K562 (cell line): ENCODE results near the gene PRXL2B. TPM values are rescaled to one million over a fixed set of nuclear protein-coding genes. Genes with fewer than 3 reads are reported as not detected.

Experiments
- ARID1B ChIP-seq: fragments of 450-650 bp; IDR thresholded peaks from 2 replicates; pipeline ENCODE4 v1.6.1; 2016; ENCODE audit warnings: antibody characterized with exemption, mild to moderate bottlenecking, inconsistent platforms
- CEBPB ChIP-seq: fragments of 450-650 bp; IDR thresholded peaks from 2 replicates; pipeline ENCODE4 v1.6.1; 2016; ENCODE audit warnings: missing genetic modification characterization, missing compliant biosample characterization
- CEBPG ChIP-seq, 3 experiments: fragments of 200-800 bp in 1 of 3; sonication (Bioruptor generic) in 1 of 3; sonication (generic) in 1 of 3; formaldehyde crosslinking in 1 of 3; IDR thresholded peaks in 2 of 3; conservative IDR thresholded peaks in 1 of 3; 2 replicates each; pipeline versions ENCODE4 v1.6.1 to v1.8.0; 2016 to 2022; ENCODE audit warnings: missing compliant biosample characterization in 2 of 3, missing genetic modification characterization in 2 of 3, mild to moderate bottlenecking in 1 of 3, missing genetic modification reagents in 1 of 3
- COPS2 ChIP-seq: fragments of 450-650 bp; conservative IDR thresholded peaks from 2 replicates; pipeline ENCODE4 v1.6.1; 2016; ENCODE audit warnings: mild to moderate bottlenecking, moderate library complexity
- DACH1 ChIP-seq: fragments of 450-650 bp; IDR thresholded peaks from 2 replicates; pipeline ENCODE4 v1.6.1; 2018; ENCODE audit not compliant: partially characterized antibody
- FOXP1 ChIP-seq: sonication (generic); formaldehyde crosslinking; IDR thresholded peaks from 2 replicates; pipeline ENCODE4 v1.8.0; 2022; ENCODE audit warnings: mild to moderate bottlenecking, missing genetic modification reagents
- GABPB2 ChIP-seq: fragments of 250-450 bp; sonication (Bioruptor Pico); conservative IDR thresholded peaks from 2 replicates; pipeline ENCODE4 v1.5.1; 2021; ENCODE audit warnings: mild to moderate bottlenecking
- KAT7 ChIP-seq: sonication (generic); formaldehyde crosslinking; IDR thresholded peaks from 2 replicates; pipeline ENCODE4 v1.8.0; 2022; ENCODE audit warnings: missing genetic modification reagents, mild to moderate bottlenecking, borderline replicate concordance
- KDM5B ChIP-seq: fragments of 200-600 bp; sonication (generic); IDR thresholded peaks from 2 replicates; pipeline ENCODE4 v1.6.1; 2012; ENCODE audit warnings: low read depth, mild to moderate bottlenecking, moderate library complexity, low read length, control low read depth, inconsistent platforms; ENCODE audit not compliant: insufficient replicate concordance
- SMAD3 ChIP-seq: fragments of 450-650 bp; formaldehyde crosslinking; conservative IDR thresholded peaks from 2 replicates; pipeline ENCODE4 v1.4.0; 2020; ENCODE audit warnings: mild to moderate bottlenecking
- TEAD1 ChIP-seq, 2 experiments: fragments of 450-650 bp in 1 of 2; sonication (generic) in 1 of 2; formaldehyde crosslinking; IDR thresholded peaks; 2 replicates each; pipeline versions ENCODE4 v1.4.0 to v1.8.0; 2020 to 2022; ENCODE audit warnings: mild to moderate bottlenecking in 2 of 2, missing genetic modification reagents in 1 of 2
- TEAD4 ChIP-seq, 2 experiments: sonication (generic) in 1 of 2; formaldehyde crosslinking in 1 of 2; IDR thresholded peaks; 2 replicates each; pipeline versions ENCODE4 v1.6.1 to v1.8.0; 2012 to 2022; ENCODE audit warnings: borderline replicate concordance in 1 of 2, inconsistent platforms in 1 of 2, low read length in 1 of 2, mild to moderate bottlenecking in 1 of 2, missing genetic modification reagents in 1 of 2
- YY1 ChIP-seq, 3 experiments: IDR thresholded peaks; 2 replicates each; pipeline ENCODE4 v1.6.1; 2011; ENCODE audit warnings: low read length in 2 of 3, mild to moderate bottlenecking in 2 of 3, moderate library complexity in 2 of 3, borderline replicate concordance in 1 of 3, control low read depth in 1 of 3, low read depth in 1 of 3; ENCODE audit not compliant: insufficient read depth in 3 of 3, insufficient replicate concordance in 2 of 3, control insufficient read depth in 1 of 3, insufficient read length in 1 of 3; ENCODE audit errors: extremely low read depth in 1 of 3
- ZSCAN32 ChIP-seq: fragments of 450-650 bp; formaldehyde crosslinking; IDR thresholded peaks from 2 replicates; pipeline ENCODE4 v1.4.0; 2020; ENCODE audit warnings: mild to moderate bottlenecking, moderate library complexity
- polyA plus RNA-seq, 8 experiments: library from polyadenylated mRNA; depleted of rRNA in 4 of 8; stranded (reverse) in 5 of 8; unstranded in 3 of 8; fragments of >200 nt; fragmentation: Nextera tagmentation in 2 of 8; fragmentation: Illumina TruSeq in 1 of 8; extraction: Ambion mirVana in 2 of 8; extraction: Trizol in 1 of 8; gene quantifications; 2 replicates each; pipeline versions ENCODE4 v1.2.1 to v1.2.3, GENCODE V29; 2011 to 2014; ENCODE audit warnings: inconsistent platforms in 1 of 8, missing spikeins in 1 of 8
- total RNA-seq, 7 experiments: library from RNA; depleted of rRNA in 6 of 7; stranded (reverse); fragments of >200 nt in 6 of 7; fragmentation: Illumina TruSeq in 2 of 7; extraction: Trizol in 2 of 7; gene quantifications; 2 replicates each; pipeline versions ENCODE4 v1.2.1 to v1.2.3, GENCODE V29; 2011 to 2021; ENCODE audit warnings: low replicate concordance in 1 of 7
- TF ChIP-seq, protein P1 (sequence below): fragments of 250-450 bp; sonication (Bioruptor Pico); IDR thresholded peaks from 2 replicates; pipeline ENCODE4 v1.9.0; 2021; ENCODE audit warnings: mild to moderate bottlenecking
- TF ChIP-seq, protein P2 (sequence below): sonication (generic); formaldehyde crosslinking; IDR thresholded peaks from 2 replicates; pipeline ENCODE4 v1.8.1; 2023; ENCODE audit warnings: mild to moderate bottlenecking, missing genetic modification reagents
- TF ChIP-seq, protein P3 (sequence below): fragments of 250-450 bp; sonication (Bioruptor Pico); IDR thresholded peaks from 2 replicates; pipeline ENCODE4 v1.4.0; 2020; ENCODE audit warnings: borderline replicate concordance
- TF ChIP-seq, protein P4 (sequence below): fragments of 150-350 bp; conservative IDR thresholded peaks from 2 replicates; pipeline ENCODE4 v1.6.1; 2014; ENCODE audit warnings: low read length

PRXL2B gene
- total and polyA plus RNA-seq, 9 of the 15 experiments (the other 6 are each of a cell fraction or from before 2014, with no cell fraction given), result 0.99 to 25.3 (median 11.8) TPM

DNA sequence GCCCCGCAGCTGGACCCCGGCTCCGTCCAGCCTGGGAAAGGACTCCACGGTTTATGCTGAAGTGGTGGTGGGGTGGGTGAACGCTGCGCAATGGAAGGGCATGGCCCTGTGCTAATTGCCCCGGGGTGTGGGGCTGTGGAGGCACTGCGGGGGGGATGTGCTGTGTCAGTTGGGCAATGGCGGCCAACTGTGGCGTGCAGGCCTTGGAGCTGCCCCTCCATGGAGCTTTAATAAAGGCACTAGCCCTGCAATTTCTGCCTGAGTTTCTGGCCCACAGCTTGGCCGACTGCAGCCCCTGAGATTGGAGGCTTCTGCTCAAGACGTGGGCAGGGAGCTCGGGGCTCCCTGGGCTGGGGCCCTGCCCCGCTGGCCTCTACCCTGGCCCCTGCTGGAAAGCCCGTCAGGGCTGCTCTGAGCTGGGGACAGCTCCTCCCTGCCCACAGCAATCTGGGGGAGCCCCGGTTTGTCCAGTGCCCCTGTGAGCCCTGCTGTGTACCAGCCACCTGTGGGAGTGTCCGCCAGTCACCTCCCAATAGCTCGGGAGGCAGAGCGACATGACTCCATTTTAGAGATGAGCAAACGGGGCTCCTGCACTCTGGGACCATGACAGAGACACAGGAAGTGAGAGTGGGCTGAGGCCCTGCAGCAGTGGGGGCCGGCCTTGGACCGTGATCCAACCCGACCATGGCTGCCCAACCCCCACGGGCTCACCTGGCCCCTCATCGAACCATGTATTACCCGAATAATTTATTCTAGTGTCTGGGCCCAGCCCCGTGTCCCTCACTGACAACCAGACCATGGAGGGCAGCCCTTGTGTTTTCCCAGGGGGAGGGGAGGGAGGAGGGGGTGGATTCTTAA lies 39.1 kb upstream of the PRXL2B start (continued):
- TF ChIP-seq DACH1 (no peak), GABPB2 (no peak), ZSCAN32 (CRISPR knock-in tag) (no peak), ARID1B (no peak), FOXP1 (no peak), TEAD4 (IDR thresholded peaks at IDR 0.05; ENCODE audit: low read length) (no peak; the same call in 1 of the 2 replicates), TEAD4 (CRISPR knock-in tag; IDR thresholded peaks at IDR 0.05; ENCODE audit: borderline replicate concordance) (no peak), KDM5B (peak; percentile 64), KAT7 (CRISPR knock-in tag) (no peak), CEBPB (tag) (0 out of 2 replicates have a peak, but pooled peaks have one; percentile 36), YY1 (IDR thresholded peaks at IDR 0.05; ENCODE audit: borderline replicate concordance in 1 of 3, control insufficient read depth in 1 of 3, extremely low read depth in 1 of 3, insufficient read depth in 3 of 3, insufficient read length in 1 of 3, insufficient replicate concordance in 2 of 3, low read depth in 1 of 3, low read length in 2 of 3) (peak; percentile 44 to 85 (median 50)), CEBPG (CRISPR knock-in tag; IDR thresholded peaks at IDR 0.05) (no peak), CEBPG (tag; conservative IDR thresholded peaks at IDR 0.05 in 1 of 2, IDR thresholded peaks at IDR 0.05 in 1 of 2) (peak in 1 of 2 experiments; percentile 53; a peak in 2 of 4 replicates), SMAD3 (CRISPR knock-in tag) (no peak), TEAD1 (CRISPR knock-in tag; IDR thresholded peaks at IDR 0.05) (no peak), COPS2 (no peak)
- TF ChIP-seq, protein P1, sequence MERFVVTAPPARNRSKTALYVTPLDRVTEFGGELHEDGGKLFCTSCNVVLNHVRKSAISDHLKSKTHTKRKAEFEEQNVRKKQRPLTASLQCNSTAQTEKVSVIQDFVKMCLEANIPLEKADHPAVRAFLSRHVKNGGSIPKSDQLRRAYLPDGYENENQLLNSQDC (CRISPR knock-in tag), result no peak
- TF ChIP-seq, protein P2, sequence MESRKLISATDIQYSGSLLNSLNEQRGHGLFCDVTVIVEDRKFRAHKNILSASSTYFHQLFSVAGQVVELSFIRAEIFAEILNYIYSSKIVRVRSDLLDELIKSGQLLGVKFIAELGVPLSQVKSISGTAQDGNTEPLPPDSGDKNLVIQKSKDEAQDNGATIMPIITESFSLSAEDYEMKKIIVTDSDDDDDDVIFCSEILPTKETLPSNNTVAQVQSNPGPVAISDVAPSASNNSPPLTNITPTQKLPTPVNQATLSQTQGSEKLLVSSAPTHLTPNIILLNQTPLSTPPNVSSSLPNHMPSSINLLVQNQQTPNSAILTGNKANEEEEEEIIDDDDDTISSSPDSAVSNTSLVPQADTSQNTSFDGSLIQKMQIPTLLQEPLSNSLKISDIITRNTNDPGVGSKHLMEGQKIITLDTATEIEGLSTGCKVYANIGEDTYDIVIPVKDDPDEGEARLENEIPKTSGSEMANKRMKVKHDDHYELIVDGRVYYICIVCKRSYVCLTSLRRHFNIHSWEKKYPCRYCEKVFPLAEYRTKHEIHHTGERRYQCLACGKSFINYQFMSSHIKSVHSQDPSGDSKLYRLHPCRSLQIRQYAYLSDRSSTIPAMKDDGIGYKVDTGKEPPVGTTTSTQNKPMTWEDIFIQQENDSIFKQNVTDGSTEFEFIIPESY, result no peak
- TF ChIP-seq, protein P3, sequence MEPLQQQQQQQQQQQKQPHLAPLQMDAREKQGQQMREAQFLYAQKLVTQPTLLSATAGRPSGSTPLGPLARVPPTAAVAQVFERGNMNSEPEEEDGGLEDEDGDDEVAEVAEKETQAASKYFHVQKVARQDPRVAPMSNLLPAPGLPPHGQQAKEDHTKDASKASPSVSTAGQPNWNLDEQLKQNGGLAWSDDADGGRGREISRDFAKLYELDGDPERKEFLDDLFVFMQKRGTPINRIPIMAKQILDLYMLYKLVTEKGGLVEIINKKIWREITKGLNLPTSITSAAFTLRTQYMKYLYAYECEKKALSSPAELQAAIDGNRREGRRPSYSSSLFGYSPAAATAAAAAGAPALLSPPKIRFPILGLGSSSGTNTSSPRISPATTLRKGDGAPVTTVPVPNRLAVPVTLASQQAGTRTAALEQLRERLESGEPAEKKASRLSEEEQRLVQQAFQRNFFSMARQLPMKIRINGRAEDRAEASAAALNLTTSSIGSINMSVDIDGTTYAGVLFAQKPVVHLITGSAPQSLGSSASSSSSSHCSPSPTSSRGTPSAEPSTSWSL (CRISPR knock-in tag), result no peak
- TF ChIP-seq, protein P4, sequence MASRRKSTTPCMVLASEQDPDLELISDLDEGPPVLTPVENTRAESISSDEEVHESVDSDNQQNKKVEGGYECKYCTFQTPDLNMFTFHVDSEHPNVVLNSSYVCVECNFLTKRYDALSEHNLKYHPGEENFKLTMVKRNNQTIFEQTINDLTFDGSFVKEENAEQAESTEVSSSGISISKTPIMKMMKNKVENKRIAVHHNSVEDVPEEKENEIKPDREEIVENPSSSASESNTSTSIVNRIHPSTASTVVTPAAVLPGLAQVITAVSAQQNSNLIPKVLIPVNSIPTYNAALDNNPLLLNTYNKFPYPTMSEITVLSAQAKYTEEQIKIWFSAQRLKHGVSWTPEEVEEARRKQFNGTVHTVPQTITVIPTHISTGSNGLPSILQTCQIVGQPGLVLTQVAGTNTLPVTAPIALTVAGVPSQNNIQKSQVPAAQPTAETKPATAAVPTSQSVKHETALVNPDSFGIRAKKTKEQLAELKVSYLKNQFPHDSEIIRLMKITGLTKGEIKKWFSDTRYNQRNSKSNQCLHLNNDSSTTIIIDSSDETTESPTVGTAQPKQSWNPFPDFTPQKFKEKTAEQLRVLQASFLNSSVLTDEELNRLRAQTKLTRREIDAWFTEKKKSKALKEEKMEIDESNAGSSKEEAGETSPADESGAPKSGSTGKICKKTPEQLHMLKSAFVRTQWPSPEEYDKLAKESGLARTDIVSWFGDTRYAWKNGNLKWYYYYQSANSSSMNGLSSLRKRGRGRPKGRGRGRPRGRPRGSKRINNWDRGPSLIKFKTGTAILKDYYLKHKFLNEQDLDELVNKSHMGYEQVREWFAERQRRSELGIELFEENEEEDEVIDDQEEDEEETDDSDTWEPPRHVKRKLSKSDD, result 0 out of 2 replicates have a peak, but pooled peaks have one; percentile 28
